SK-N-SH (cell line): ENCODE results near the gene TMEM26.

Experiments
- EP300 ChIP-seq, 2 experiments: IDR thresholded peaks; 2 replicates each; pipeline versions ENCODE4 v1.4.0 to v1.6.1; 2012; ENCODE audit warnings: borderline replicate concordance in 1 of 2, low read depth in 1 of 2, low read length in 1 of 2
- EZH2phosphoT487 ChIP-seq: fragments of 200-600 bp; sonication (generic); IDR thresholded peaks from 2 replicates; pipeline ENCODE4 v1.6.1; 2017; ENCODE audit warnings: low read depth, mixed run types, mild to moderate bottlenecking, antibody characterized with exemption, moderate library complexity, borderline replicate concordance
- SMC3 ChIP-seq: IDR thresholded peaks from 2 replicates; pipeline ENCODE4 v1.6.1; 2012; ENCODE audit warnings: low read depth, low read length, improper control_type of control experiment

DNA sequence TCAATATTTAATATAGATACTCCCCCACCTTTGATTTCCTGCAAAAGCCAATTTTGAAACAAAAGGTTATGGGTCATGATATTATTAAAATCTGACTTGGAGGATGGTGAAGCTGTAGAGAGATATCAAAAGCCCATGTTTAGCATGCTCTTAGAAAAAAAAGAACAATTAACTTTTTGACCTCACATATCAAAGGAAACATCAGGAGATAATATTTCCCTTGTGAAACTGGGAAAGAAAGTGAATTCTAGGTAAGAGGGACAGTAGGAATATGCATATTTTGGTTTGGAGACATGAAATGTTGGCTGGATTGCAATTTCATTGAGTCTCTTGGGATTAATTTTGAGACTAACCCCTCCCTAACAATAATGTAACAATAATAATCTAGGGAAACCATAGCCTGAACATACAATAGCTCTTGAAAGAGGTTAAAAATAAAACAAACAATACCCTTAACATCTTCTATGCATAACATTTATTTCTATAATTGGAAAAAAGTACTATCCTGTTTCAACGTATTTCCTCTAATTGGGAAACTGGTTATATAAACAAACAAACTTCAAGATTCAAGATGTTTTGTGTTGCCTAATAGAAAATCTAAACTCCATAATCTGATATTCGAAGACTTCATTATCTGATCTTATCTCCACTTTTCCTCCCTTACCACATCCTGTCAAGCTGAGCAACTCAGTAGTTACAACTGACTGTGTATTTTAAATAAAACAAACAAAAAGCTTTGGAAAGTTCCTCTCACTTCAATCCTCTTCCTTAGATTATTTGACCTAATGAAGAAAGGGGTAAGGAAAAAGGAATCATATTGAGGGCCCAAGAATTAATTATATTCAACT lies 14.8 kb downstream of the TMEM26 start:
- TF ChIP-seq EZH2phosphoT487 (no peak), EP300 (IDR thresholded peaks at IDR 0.05; ENCODE audit: borderline replicate concordance in 1 of 2, low read depth in 1 of 2, low read length in 1 of 2) (no peak), SMC3 (no peak)
